ENCODE data around the gene RBM17. TPM values are rescaled to one million over a fixed set of nuclear protein-coding genes. Genes with fewer than 3 reads are reported as not detected.
"Not testable (repeated sequence)": the region's sequence is repeated elsewhere in the genome, so short reads cannot be mapped to it uniquely, and the experiment has no call there.

Gene RBM17
- total RNA-seq, 1 experiment from 2014 or later: 133 TPM

GRCh38 chr10:6163364-6164270 is 74.8 kb downstream of the RBM17 start:
- Mint-ChIP-seq H3K36me3 (ENCODE audit: insufficient read depth, unreplicated experiment) (peaks cover 47% of the 10 kb centered on the region), H3K9me3 (ENCODE audit: low read depth, unreplicated experiment) (no peaks in the 10 kb centered on the region), H3K4me3 (ENCODE audit: low read depth, unreplicated experiment) (peak overlapping the region; percentile 94), H3K27me3 (ENCODE audit: unreplicated experiment) (no peaks in the 10 kb centered on the region), H3K27ac (ENCODE audit: unreplicated experiment) (peak overlapping the region; percentile 91), H3K4me1 (ENCODE audit: low read depth, unreplicated experiment) (peaks cover 12% of the 10 kb centered on the region)
- BruUV-seq (replicated peaks): no TSS peak
- intact Hi-C loops (cut with micrococcal nuclease; ENCODE audit: unreplicated experiment): no loop called here
- TF ChIP-seq CTCF (IDR thresholded peaks at IDR 0.05; ENCODE audit: unreplicated experiment): no peak
- DNase-seq: peak; percentile 95
- CTCF ChIA-PET: interaction anchor here (1.0 to 1.6 kb wide), 2 partner anchors 39 to 238 kb away, joined by 3 to 4 read pairs; partner anchors contain the start of gene PFKFB3

GRCh38 chr10:6164271-6165095 is 75.6 kb downstream of the RBM17 start:
- DNase-seq: no peak
- intact Hi-C loops (cut with micrococcal nuclease; ENCODE audit: unreplicated experiment): no loop called here
- Mint-ChIP-seq H3K4me1 (ENCODE audit: low read depth, unreplicated experiment) (peaks cover 12% of the 10 kb centered on the region), H3K9me3 (ENCODE audit: low read depth, unreplicated experiment) (no peaks in the 10 kb centered on the region), H3K36me3 (ENCODE audit: insufficient read depth, unreplicated experiment) (peaks cover 47% of the 10 kb centered on the region), H3K27ac (ENCODE audit: unreplicated experiment) (peak overlapping the region; percentile 91), H3K27me3 (ENCODE audit: unreplicated experiment) (no peaks in the 10 kb centered on the region), H3K4me3 (ENCODE audit: low read depth, unreplicated experiment) (peak overlapping the region; percentile 94)
- TF ChIP-seq CTCF (IDR thresholded peaks at IDR 0.05; ENCODE audit: unreplicated experiment): no peak
- TSS peak; percentile 33 for BruUV-seq (replicated peaks)
- CTCF ChIA-PET: interaction anchor here (1.0 to 1.6 kb wide), 2 partner anchors 38 to 237 kb away, joined by 3 to 4 read pairs; partner anchors contain the start of gene PFKFB3

GRCh38 chr10:6165221-6165725 is 76.4 kb downstream of the RBM17 start:
- H3K4me1 Mint-ChIP-seq (ENCODE audit: low read depth, unreplicated experiment): peaks cover 14% of the 10 kb centered on the region
- BruUV-seq (replicated peaks): no TSS peak
- CTCF ChIA-PET: no interaction called here
- no peak for TF ChIP-seq CTCF (IDR thresholded peaks at IDR 0.05; ENCODE audit: unreplicated experiment)
- no peak overlapping the region for H3K27ac Mint-ChIP-seq (ENCODE audit: unreplicated experiment)
- peaks cover 47% of the 10 kb centered on the region for H3K36me3 Mint-ChIP-seq (ENCODE audit: insufficient read depth, unreplicated experiment)
- intact Hi-C loops (cut with micrococcal nuclease; ENCODE audit: unreplicated experiment): no loop called here
- no peaks in the 10 kb centered on the region for H3K9me3 Mint-ChIP-seq (ENCODE audit: low read depth, unreplicated experiment)
- peak overlapping the region; percentile 94 for H3K4me3 Mint-ChIP-seq (ENCODE audit: low read depth, unreplicated experiment)
- H3K27me3 Mint-ChIP-seq (ENCODE audit: unreplicated experiment): no peaks in the 10 kb centered on the region
- no peak for DNase-seq

GRCh38 chr10:6165933-6166332 is 77.1 kb downstream of the RBM17 start:
- BruUV-seq (replicated peaks); intact Hi-C loops (cut with micrococcal nuclease; ENCODE audit: unreplicated experiment); H3K9me3 Mint-ChIP-seq (ENCODE audit: low read depth, unreplicated experiment); H3K27me3 Mint-ChIP-seq (ENCODE audit: unreplicated experiment); H3K27ac Mint-ChIP-seq (ENCODE audit: unreplicated experiment); H3K4me3 Mint-ChIP-seq (ENCODE audit: low read depth, unreplicated experiment); DNase-seq: not testable (repeated sequence)
- peaks cover 52% of the 10 kb centered on the region for H3K36me3 Mint-ChIP-seq (ENCODE audit: insufficient read depth, unreplicated experiment)
- CTCF ChIA-PET: interaction anchor here (1.8 kb wide), 1 partner anchor 37 kb away, joined by 5 read pairs; the partner anchor contains the start of gene PFKFB3
- peaks cover 20% of the 10 kb centered on the region for H3K4me1 Mint-ChIP-seq (ENCODE audit: low read depth, unreplicated experiment)

Small RNA genes lying within 50 kb of the gene (microRNA-seq; reads per million reads assigned to microRNA genes)
- not detected for gene MIR3155A
- gene MIR3155B: not detected

Other genes starting within 250 kb of the RBM17 start
- gene ANKRD16, start 199.1 kb upstream of the RBM17 start, total RNA-seq (2022): 7.7 and 8.7 TPM in 2 replicates
- 77.3 and 79.4 TPM in 2 replicates for gene FBH1, start 198.8 kb upstream of the RBM17 start, total RNA-seq (2022)
- 28.6 and 42.4 TPM in 2 replicates for gene IL15RA, start 111.5 kb upstream of the RBM17 start, total RNA-seq (2022)
- not detected in 2 replicates for gene IL2RA, start 26.7 kb upstream of the RBM17 start, total RNA-seq (2022)
- gene PFKFB3, start 113.9 kb downstream of the RBM17 start, total RNA-seq (2022): 273 and 293 TPM in 2 replicates